ENCODE data around the gene PCBP3.
A peak's percentile ranks its signal among the peaks of the same experiment; 100 is the strongest.

The PCBP3 gene

GRCh38 chr21:45966791-45967394, 323.4 kb downstream of the PCBP3 start:
- peaks cover 5% of the 10 kb centered on the region for H3K9me3 ChIP-seq (ENCODE audit: control insufficient read depth, insufficient read depth, low read length)
- no CpG with 5 or more reads among the region's 9 CpGs for WGBS (ENCODE audit: insufficient coverage, insufficient read length)

GRCh38 chr21:45969921-45970673, 326.6 kb downstream of the PCBP3 start:
- peaks cover 2% of the 10 kb centered on the region; the same call in 1 of the 2 replicates for H3K9me3 ChIP-seq (ENCODE audit: control insufficient read depth, insufficient read depth, low read length)
- no CpG with 5 or more reads among the region's 22 CpGs for WGBS (ENCODE audit: insufficient coverage, insufficient read length)
- H3K27ac ChIP-seq (ENCODE audit: low read length) = no peak overlapping the region
- H3K4me3 ChIP-seq (ENCODE audit: low read length) = no peak overlapping the region
- H3K36me3 ChIP-seq (ENCODE audit: control insufficient read depth, insufficient read depth, low read length) = no peaks in the 10 kb centered on the region
- peaks cover 6% of the 10 kb centered on the region; the same call in 1 of the 2 replicates for H3K4me1 ChIP-seq (ENCODE audit: control insufficient read depth, insufficient read depth, low read length)
- no peak for DNase-seq (ENCODE audit: low read depth, low spot score)
- no peaks in the 10 kb centered on the region for H3K27me3 ChIP-seq (ENCODE audit: control insufficient read depth, insufficient read depth, low read length)

More at GRCh38 chr21:45966791-45967394, 323.4 kb downstream of the PCBP3 start:
- H3K4me1 ChIP-seq (ENCODE audit: control insufficient read depth, insufficient read depth, low read length) = no peaks in the 10 kb centered on the region; the same call in 1 of the 2 replicates
- H3K4me3 ChIP-seq (ENCODE audit: low read length) = no peak overlapping the region
- no peaks in the 10 kb centered on the region for H3K27me3 ChIP-seq (ENCODE audit: control insufficient read depth, insufficient read depth, low read length)
- DNase-seq (ENCODE audit: low read depth, low spot score) = no peak
- no peak overlapping the region for H3K27ac ChIP-seq (ENCODE audit: low read length)
- H3K36me3 ChIP-seq (ENCODE audit: control insufficient read depth, insufficient read depth, low read length) = no peaks in the 10 kb centered on the region

- no CpG with 5 or more reads among the region's 25 CpGs for WGBS (ENCODE audit: insufficient coverage, insufficient read length)
- no peaks in the 10 kb centered on the region for H3K9me3 ChIP-seq (ENCODE audit: control insufficient read depth, insufficient read depth, low read length)
- peaks cover 6% of the 10 kb centered on the region; the same call in 1 of the 2 replicates for H3K4me1 ChIP-seq (ENCODE audit: control insufficient read depth, insufficient read depth, low read length)
- no peak overlapping the region for H3K27ac ChIP-seq (ENCODE audit: low read length)
- no peaks in the 10 kb centered on the region for H3K36me3 ChIP-seq (ENCODE audit: control insufficient read depth, insufficient read depth, low read length)
- no peak overlapping the region for H3K4me3 ChIP-seq (ENCODE audit: low read length)
- H3K27me3 ChIP-seq (ENCODE audit: control insufficient read depth, insufficient read depth, low read length) = no peaks in the 10 kb centered on the region
- DNase-seq (ENCODE audit: low read depth, low spot score) = no peak
Observed at GRCh38 chr21:45970674-45971615, 327.4 kb downstream of the PCBP3 start.

GRCh38 chr21:45971616-45972352, 328.3 kb downstream of the PCBP3 start:
- Histone ChIP-seq H3K27ac (ENCODE audit: low read length) (no peak overlapping the region), H3K4me3 (ENCODE audit: low read length) (no peak overlapping the region), H3K36me3 (ENCODE audit: control insufficient read depth, insufficient read depth, low read length) (no peaks in the 10 kb centered on the region), H3K4me1 (ENCODE audit: control insufficient read depth, insufficient read depth, low read length) (peaks cover 6% of the 10 kb centered on the region; the same call in 1 of the 2 replicates), H3K27me3 (ENCODE audit: control insufficient read depth, insufficient read depth, low read length) (no peaks in the 10 kb centered on the region), H3K9me3 (ENCODE audit: control insufficient read depth, insufficient read depth, low read length) (no peaks in the 10 kb centered on the region)
- WGBS (ENCODE audit: insufficient coverage, insufficient read length) = no CpG with 5 or more reads among the region's 20 CpGs
- DNase-seq (ENCODE audit: low read depth, low spot score) = no peak

GRCh38 chr21:45972353-45972715, 328.8 kb downstream of the PCBP3 start:
- H3K36me3 ChIP-seq (ENCODE audit: control insufficient read depth, insufficient read depth, low read length) = no peaks in the 10 kb centered on the region
- peaks cover 6% of the 10 kb centered on the region; the same call in 1 of the 2 replicates for H3K4me1 ChIP-seq (ENCODE audit: control insufficient read depth, insufficient read depth, low read length)
- no peaks in the 10 kb centered on the region for H3K9me3 ChIP-seq (ENCODE audit: control insufficient read depth, insufficient read depth, low read length)
- no peaks in the 10 kb centered on the region for H3K27me3 ChIP-seq (ENCODE audit: control insufficient read depth, insufficient read depth, low read length)
- WGBS (ENCODE audit: insufficient coverage, insufficient read length) = no CpG with 5 or more reads among the region's 19 CpGs
- H3K4me3 ChIP-seq (ENCODE audit: low read length) = no peak overlapping the region; the same call in 1 of the 2 replicates
- no peak for DNase-seq (ENCODE audit: low read depth, low spot score)
- no peak overlapping the region for H3K27ac ChIP-seq (ENCODE audit: low read length)

- no peak for DNase-seq (ENCODE audit: low read depth, low spot score)
- H3K4me1 ChIP-seq (ENCODE audit: control insufficient read depth, insufficient read depth, low read length) = peaks cover 6% of the 10 kb centered on the region; the same call in 1 of the 2 replicates
- peak overlapping the region; percentile 53; the same call in 1 of the 2 replicates for H3K4me3 ChIP-seq (ENCODE audit: low read length)
- H3K9me3 ChIP-seq (ENCODE audit: control insufficient read depth, insufficient read depth, low read length) = no peaks in the 10 kb centered on the region
- no peaks in the 10 kb centered on the region for H3K36me3 ChIP-seq (ENCODE audit: control insufficient read depth, insufficient read depth, low read length)
- WGBS (ENCODE audit: insufficient coverage, insufficient read length) = no CpG with 5 or more reads among the region's 58 CpGs
- no peak overlapping the region for H3K27ac ChIP-seq (ENCODE audit: low read length)
- no peaks in the 10 kb centered on the region for H3K27me3 ChIP-seq (ENCODE audit: control insufficient read depth, insufficient read depth, low read length)
Observed at GRCh38 chr21:45972716-45973474, 329.4 kb downstream of the PCBP3 start.

- no CpG with 5 or more reads among the region's 38 CpGs for WGBS (ENCODE audit: insufficient coverage, insufficient read length)
- Histone ChIP-seq H3K4me1 (ENCODE audit: control insufficient read depth, insufficient read depth, low read length) (peaks cover 6% of the 10 kb centered on the region; the same call in 1 of the 2 replicates), H3K27ac (ENCODE audit: low read length) (no peak overlapping the region), H3K36me3 (ENCODE audit: control insufficient read depth, insufficient read depth, low read length) (no peaks in the 10 kb centered on the region), H3K4me3 (ENCODE audit: low read length) (peak overlapping the region; percentile 53; the same call in 1 of the 2 replicates), H3K27me3 (ENCODE audit: control insufficient read depth, insufficient read depth, low read length) (no peaks in the 10 kb centered on the region), H3K9me3 (ENCODE audit: control insufficient read depth, insufficient read depth, low read length) (no peaks in the 10 kb centered on the region)
- no peak for DNase-seq (ENCODE audit: low read depth, low spot score)
Observed at GRCh38 chr21:45973475-45974072, 330.0 kb downstream of the PCBP3 start.

- WGBS (ENCODE audit: insufficient coverage, insufficient read length) = no CpG with 5 or more reads among the region's 59 CpGs
- Histone ChIP-seq H3K4me1 (ENCODE audit: control insufficient read depth, insufficient read depth, low read length) (peaks cover 7% of the 10 kb centered on the region), H3K4me3 (ENCODE audit: low read length) (peak overlapping the region; percentile 29; the same call in 1 of the 2 replicates), H3K9me3 (ENCODE audit: control insufficient read depth, insufficient read depth, low read length) (no peaks in the 10 kb centered on the region), H3K27ac (ENCODE audit: low read length) (no peak overlapping the region), H3K36me3 (ENCODE audit: control insufficient read depth, insufficient read depth, low read length) (no peaks in the 10 kb centered on the region), H3K27me3 (ENCODE audit: control insufficient read depth, insufficient read depth, low read length) (no peaks in the 10 kb centered on the region)
- DNase-seq (ENCODE audit: low read depth, low spot score) = no peak
Observed at GRCh38 chr21:45974073-45975019, 330.8 kb downstream of the PCBP3 start.
